Measurements from ENCODE around the gene PRPF31.

DNA sequence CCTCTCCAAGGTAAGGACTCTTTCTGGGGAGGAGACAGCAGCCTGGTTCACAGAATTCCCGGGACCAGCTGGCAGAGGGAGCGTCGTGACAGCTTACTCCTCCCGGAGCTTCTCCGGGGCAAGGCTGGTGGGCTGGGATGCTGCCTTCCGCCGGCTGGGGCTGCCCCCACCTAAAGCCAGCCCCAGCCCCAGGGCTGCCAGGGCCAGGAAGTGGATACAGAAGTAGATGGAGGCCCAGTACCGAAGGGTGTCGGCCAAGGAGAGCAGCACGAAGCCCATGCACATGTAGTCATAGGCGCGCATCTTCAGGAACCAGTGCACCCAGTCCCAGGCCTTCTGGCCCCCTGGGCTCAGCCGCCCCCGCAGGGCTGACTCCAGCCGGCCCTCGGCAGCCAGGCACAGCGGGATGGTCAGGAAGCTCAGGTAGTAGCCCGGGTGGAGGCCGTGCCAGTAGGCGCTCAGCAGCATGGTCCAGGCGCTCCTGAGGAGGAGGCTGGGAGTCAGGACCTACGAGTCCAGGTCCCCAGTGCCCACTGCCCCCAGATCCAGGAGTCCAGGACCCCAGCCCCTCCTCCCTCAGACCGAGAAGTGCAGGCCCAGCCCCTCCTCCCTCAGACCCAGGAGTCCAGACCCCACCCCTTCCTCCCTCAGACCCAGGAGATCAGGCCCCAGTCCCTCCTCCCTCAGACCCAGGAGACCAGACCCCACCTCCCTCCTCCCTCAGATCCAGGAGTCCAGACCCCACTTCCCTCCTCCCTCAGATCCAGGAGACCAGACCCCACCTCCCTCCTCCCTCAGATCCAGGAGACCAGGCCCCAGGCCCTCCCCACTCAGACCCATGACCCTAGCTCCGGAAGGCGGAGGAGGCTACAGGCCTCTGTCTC, 58.6 kb downstream of the PRPF31 start:
- TF ChIP-seq, protein P1, sequence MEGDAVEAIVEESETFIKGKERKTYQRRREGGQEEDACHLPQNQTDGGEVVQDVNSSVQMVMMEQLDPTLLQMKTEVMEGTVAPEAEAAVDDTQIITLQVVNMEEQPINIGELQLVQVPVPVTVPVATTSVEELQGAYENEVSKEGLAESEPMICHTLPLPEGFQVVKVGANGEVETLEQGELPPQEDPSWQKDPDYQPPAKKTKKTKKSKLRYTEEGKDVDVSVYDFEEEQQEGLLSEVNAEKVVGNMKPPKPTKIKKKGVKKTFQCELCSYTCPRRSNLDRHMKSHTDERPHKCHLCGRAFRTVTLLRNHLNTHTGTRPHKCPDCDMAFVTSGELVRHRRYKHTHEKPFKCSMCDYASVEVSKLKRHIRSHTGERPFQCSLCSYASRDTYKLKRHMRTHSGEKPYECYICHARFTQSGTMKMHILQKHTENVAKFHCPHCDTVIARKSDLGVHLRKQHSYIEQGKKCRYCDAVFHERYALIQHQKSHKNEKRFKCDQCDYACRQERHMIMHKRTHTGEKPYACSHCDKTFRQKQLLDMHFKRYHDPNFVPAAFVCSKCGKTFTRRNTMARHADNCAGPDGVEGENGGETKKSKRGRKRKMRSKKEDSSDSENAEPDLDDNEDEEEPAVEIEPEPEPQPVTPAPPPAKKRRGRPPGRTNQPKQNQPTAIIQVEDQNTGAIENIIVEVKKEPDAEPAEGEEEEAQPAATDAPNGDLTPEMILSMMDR (conservative IDR thresholded peaks at IDR 0.05; ENCODE audit: low read length) = no peak
- no peak for TF ChIP-seq EZH2phosphoT487 (IDR thresholded peaks at IDR 0.05; ENCODE audit: borderline replicate concordance, low read depth, low read length)
